Lung (tissue), 12 donors: ENCODE measurements around the gene PAK1. TPM values are rescaled to one million over a fixed set of nuclear protein-coding genes. Genes with fewer than 3 reads are reported as not detected.

Experiments used
- ATAC-seq: fragments of 200-7000 bp; cut with Tn5 transposase; one replicate; pipeline ENCODE4 v1.9.1; 2020; ENCODE audit warnings: moderate number of reproducible peaks; ENCODE audit not compliant: insufficient read depth, low FRiP score
- DNase-seq, 3 donors: peaks; one replicate each; pipeline ENCODE4 v3.0.0-alpha.2; 2013 to 2017
- H3K27ac ChIP-seq, 2 donors: one replicate each; pipeline ENCODE4 v1.5.1; 2013; ENCODE audit warnings: mild to moderate bottlenecking in 2 of 2, moderate library complexity in 2 of 2, control low read depth in 1 of 2, inconsistent platforms in 1 of 2, low read depth in 1 of 2, low read length in 1 of 2
- H3K27me3 ChIP-seq, 3 donors: one replicate each; pipeline ENCODE4 v1.5.1; 2013; ENCODE audit warnings: low read length in 2 of 3; ENCODE audit not compliant: control insufficient read depth in 3 of 3, insufficient read depth in 3 of 3
- H3K36me3 ChIP-seq, 4 donors: one replicate each; pipeline ENCODE4 v1.5.1; 2013; ENCODE audit warnings: low read length in 4 of 4, mild to moderate bottlenecking in 1 of 4, moderate library complexity in 1 of 4; ENCODE audit not compliant: control insufficient read depth in 4 of 4, insufficient read depth in 4 of 4
- H3K4me1 ChIP-seq, 5 donors: one replicate each; pipeline ENCODE4 v1.5.1; 2013; ENCODE audit warnings: low read length in 5 of 5, mild to moderate bottlenecking in 2 of 5, moderate library complexity in 1 of 5; ENCODE audit not compliant: control insufficient read depth in 5 of 5, insufficient read depth in 5 of 5
- H3K4me3 ChIP-seq: one replicate; pipeline ENCODE4 v1.5.1; 2013; ENCODE audit warnings: mild to moderate bottlenecking, control low read depth, moderate library complexity
- H3K9ac ChIP-seq, 2 donors: one replicate each; pipeline ENCODE4 v1.5.1; 2013; ENCODE audit warnings: low read length in 2 of 2, control low read depth in 1 of 2; ENCODE audit not compliant: insufficient read depth in 1 of 2
- H3K9me3 ChIP-seq, 4 donors: one replicate each; pipeline ENCODE4 v1.5.1; 2013; ENCODE audit warnings: low read length in 3 of 4, mild to moderate bottlenecking in 1 of 4, moderate library complexity in 1 of 4; ENCODE audit not compliant: control insufficient read depth in 4 of 4, insufficient read depth in 3 of 4
- CTCF ChIP-seq: IDR thresholded peaks from 2 replicates; pipeline ENCODE4 v1.5.1; 2012; ENCODE audit warnings: mild to moderate bottlenecking; ENCODE audit errors: control extremely low read depth, extremely low read depth
- WGBS, 2 donors: extraction: QIAGEN DNeasy Blood & Tissue Kit; methylation state at CpG; one replicate each; pipeline ENCODE4 v1.1.7; 2013; 5-methylcytosine and 5-hydroxymethylcytosine counted together
- polyA plus RNA-seq, 2 donors: library from polyadenylated mRNA; stranded (reverse); fragments of 200-250 nt; gene quantifications; one replicate each; pipeline ENCODE4 v1.2.1, GENCODE V29; 2013
- total RNA-seq, 2 donors: library from RNA; depleted of rRNA in 1 of 2; stranded (reverse); fragments of >200 nt in 1 of 2; gene quantifications; one replicate each; pipeline ENCODE4 v1.2.1, GENCODE V29; 2014 to 2021
- donor health status: control.
- donor health status: control.
- donor health status: Bipolar disorder and iron deficiency.
- donor health status: healthy.
- donor health status: DM: yes; HTN: yes; CAD: no.

Gene PAK1
- total and polyA plus RNA-seq, 4 donors = 8.4 to 70.6 (median 29.8) TPM

GRCh38 chr11:77346906-77347603 lies 126.8 kb downstream of the PAK1 start:
- Histone ChIP-seq H3K4me1 (peaks cover 0 to 4% (median 0%) of the 10 kb centered on the region in 5 donors), H3K9ac (no peak overlapping the region), H3K36me3 (peaks cover 2 to 7% (median 4%) of the 10 kb centered on the region in 4 donors), H3K9me3 (no peaks in the 10 kb centered on the region), H3K27me3 (no peaks in the 10 kb centered on the region), H3K27ac (no peak overlapping the region), H3K4me3 (no peak overlapping the region)
- no peak for ATAC-seq
- 92 to 94% methylated on average over 2 of the region's 2 CpGs for WGBS, 2 donors
- DNase-seq = no peak
- TF ChIP-seq CTCF = no peak

- WGBS, 2 donors = 77 to 81% methylated on average over 3 of the region's 3 CpGs
- H3K9me3 ChIP-seq = no peaks in the 10 kb centered on the region
- no peaks in the 10 kb centered on the region for H3K4me1 ChIP-seq
- H3K27me3 ChIP-seq = no peaks in the 10 kb centered on the region
- no peak for ATAC-seq
- no peak for TF ChIP-seq CTCF
- peaks cover 2 to 7% (median 4%) of the 10 kb centered on the region in 4 donors for H3K36me3 ChIP-seq
- H3K27ac ChIP-seq = no peak overlapping the region
- no peak overlapping the region for H3K9ac ChIP-seq
- no peak for DNase-seq
- H3K4me3 ChIP-seq = no peak overlapping the region
Observed at GRCh38 chr11:77345621-77346020, 128.3 kb downstream of the PAK1 start.

DNA sequence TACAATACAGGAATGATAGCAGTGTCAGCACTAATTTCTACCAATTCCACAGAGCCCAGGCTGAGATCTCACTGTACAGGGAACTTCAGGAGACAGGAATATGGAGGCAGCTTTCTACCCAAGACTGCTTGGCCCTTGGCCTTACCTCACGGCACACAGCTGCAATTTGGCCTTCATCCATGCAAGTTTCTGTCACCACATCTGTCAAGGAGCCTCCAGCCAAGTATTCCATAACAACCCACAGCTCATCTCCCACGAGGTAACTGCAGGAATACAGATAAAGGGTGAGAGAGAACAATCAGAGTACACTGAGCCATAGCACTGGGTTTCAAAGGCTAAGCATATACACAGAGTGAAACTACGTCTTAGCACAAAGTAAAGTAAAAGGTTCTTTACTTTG lies 133.4 kb downstream of the PAK1 start:
- peaks cover 2 to 7% (median 4%) of the 10 kb centered on the region in 4 donors for H3K36me3 ChIP-seq
- no peaks in the 10 kb centered on the region for H3K27me3 ChIP-seq

More for the DNA sequence above, 133.4 kb downstream of the PAK1 start:
- 77 to 87% methylated on average over 3 of the region's 3 CpGs for WGBS, 2 donors
- no peaks in the 10 kb centered on the region for H3K9me3 ChIP-seq
- DNase-seq (no peak), ATAC-seq (no peak)
- no peak overlapping the region for H3K4me3 ChIP-seq
- H3K27ac ChIP-seq = no peak overlapping the region
- H3K9ac ChIP-seq = no peak overlapping the region
- TF ChIP-seq CTCF = no peak
- no peaks in the 10 kb centered on the region for H3K4me1 ChIP-seq
